ENCODE data around the gene OR5AC2. TPM values are rescaled to one million over a fixed set of nuclear protein-coding genes. Genes with fewer than 3 reads are reported as not detected.

The OR5AC2 gene
- polyA plus RNA-seq, 1 donor (not counting 4 experiments of a cell fraction or from before 2014, with no cell fraction given), result not detected

DNA sequence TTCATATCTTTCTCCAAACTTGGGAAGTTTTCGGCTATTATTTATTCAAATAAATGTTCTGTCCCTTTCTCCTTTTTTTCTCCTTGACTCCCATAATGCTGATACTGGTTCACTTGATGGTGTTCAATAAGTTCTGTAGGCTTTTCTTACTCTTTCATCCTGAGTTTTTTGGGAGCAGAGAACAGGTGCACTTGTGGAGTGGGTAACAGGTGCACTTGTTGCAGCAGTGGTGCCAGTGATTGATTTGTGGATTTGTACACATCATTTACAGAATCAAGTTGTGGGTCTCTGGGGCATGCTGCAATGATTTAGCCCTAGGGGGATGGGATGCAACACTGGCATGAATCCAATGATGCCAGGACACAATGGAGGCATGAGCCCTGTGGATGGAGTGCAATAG is 28.7 kb downstream of the OR5AC2 start:
- DNase-seq (ENCODE audit: low read depth, low spot score) (no peak), FAIRE-seq (no peak)
- H3K27me3 ChIP-seq (ENCODE audit: control insufficient read depth, extremely low read depth, insufficient read depth, low read length), result no peaks in the 10 kb centered on the region
- no peak overlapping the region for H3K27ac ChIP-seq (ENCODE audit: control insufficient read depth, insufficient read depth, low read length)
- no peak for TF ChIP-seq EZH2 (IDR thresholded peaks at IDR 0.05; ENCODE audit: low read length)
- no peaks in the 10 kb centered on the region for H3K9me1 ChIP-seq (ENCODE audit: control insufficient read depth, extremely low read depth, insufficient read depth, low read length)
- dilution Hi-C loops (cut with MboI; ENCODE audit: extremely low pct_ligation_motif_present, low sequenced_read_pairs), result no loop called here
- H3K4me3 ChIP-seq (ENCODE audit: control insufficient read depth in 2 of 3, extremely low read depth in 1 of 3, insufficient read depth in 2 of 3, low read depth in 1 of 3, low read length in 3 of 3), result no peak overlapping the region
- no peak overlapping the region for H3K9ac ChIP-seq (ENCODE audit: control insufficient read depth, extremely low read depth, insufficient read depth, low read length)
- H3K4me2 ChIP-seq (ENCODE audit: control insufficient read depth, extremely low read depth, insufficient read depth, low read depth, low read length), result no peak overlapping the region
- H2AFZ ChIP-seq (ENCODE audit: control insufficient read depth, low read length), result no peak overlapping the region
- H3K36me3 ChIP-seq (ENCODE audit: control insufficient read depth in 2 of 2, extremely low read depth in 1 of 2, insufficient read depth in 2 of 2, low read length in 2 of 2), result no peaks in the 10 kb centered on the region
- no peaks in the 10 kb centered on the region for H4K20me1 ChIP-seq (ENCODE audit: control insufficient read depth, extremely low read depth, insufficient read depth, low read length)
- H3K4me1 ChIP-seq (ENCODE audit: control insufficient read depth, extremely low read depth, insufficient read depth, low read length), result no peaks in the 10 kb centered on the region
- no peaks in the 10 kb centered on the region for H3K79me2 ChIP-seq (ENCODE audit: control insufficient read depth, insufficient read depth, low read length)
- no peaks in the 10 kb centered on the region for H3K9me3 ChIP-seq (ENCODE audit: control insufficient read depth, low read depth, low read length)

DNA sequence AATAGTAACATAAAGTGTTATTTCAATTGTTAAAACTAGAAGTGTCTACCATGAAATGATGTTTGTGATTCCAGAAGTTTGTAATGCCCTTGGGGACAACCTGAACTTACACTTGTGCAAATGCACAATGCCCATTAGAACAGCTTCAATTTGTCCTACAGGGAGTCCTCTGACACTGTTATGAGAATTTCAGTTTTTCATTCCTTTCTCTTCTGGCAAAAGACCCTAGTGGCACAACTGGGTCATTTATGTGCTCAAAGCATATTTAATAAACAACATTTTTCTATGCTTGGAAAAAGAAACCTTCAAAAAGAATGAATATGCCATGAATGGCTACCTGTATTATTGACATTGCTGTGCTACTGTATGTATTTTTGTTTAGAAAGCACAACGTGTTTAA is 43.4 kb downstream of the OR5AC2 start, which contains the start of gene OR5H1:
TSS of gene OR5H1 (plus strand) at position 301 of the 400 bp plus-strand sequence. CDS start 1,977 bp downstream, outside the sequence.
- H3K79me2 ChIP-seq (ENCODE audit: control insufficient read depth, insufficient read depth, low read length), result no peaks in the 10 kb centered on the region
- TF ChIP-seq, protein P1, sequence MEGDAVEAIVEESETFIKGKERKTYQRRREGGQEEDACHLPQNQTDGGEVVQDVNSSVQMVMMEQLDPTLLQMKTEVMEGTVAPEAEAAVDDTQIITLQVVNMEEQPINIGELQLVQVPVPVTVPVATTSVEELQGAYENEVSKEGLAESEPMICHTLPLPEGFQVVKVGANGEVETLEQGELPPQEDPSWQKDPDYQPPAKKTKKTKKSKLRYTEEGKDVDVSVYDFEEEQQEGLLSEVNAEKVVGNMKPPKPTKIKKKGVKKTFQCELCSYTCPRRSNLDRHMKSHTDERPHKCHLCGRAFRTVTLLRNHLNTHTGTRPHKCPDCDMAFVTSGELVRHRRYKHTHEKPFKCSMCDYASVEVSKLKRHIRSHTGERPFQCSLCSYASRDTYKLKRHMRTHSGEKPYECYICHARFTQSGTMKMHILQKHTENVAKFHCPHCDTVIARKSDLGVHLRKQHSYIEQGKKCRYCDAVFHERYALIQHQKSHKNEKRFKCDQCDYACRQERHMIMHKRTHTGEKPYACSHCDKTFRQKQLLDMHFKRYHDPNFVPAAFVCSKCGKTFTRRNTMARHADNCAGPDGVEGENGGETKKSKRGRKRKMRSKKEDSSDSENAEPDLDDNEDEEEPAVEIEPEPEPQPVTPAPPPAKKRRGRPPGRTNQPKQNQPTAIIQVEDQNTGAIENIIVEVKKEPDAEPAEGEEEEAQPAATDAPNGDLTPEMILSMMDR (optimal IDR thresholded peaks at IDR 0.05 in 1 of 3, IDR thresholded peaks at IDR 0.05 in 1 of 3, conservative IDR thresholded peaks at IDR 0.05 in 1 of 3; ENCODE audit: extremely low read depth in 1 of 3, insufficient read depth in 2 of 3, low read length in 3 of 3), result no peak
- TF ChIP-seq EZH2 (IDR thresholded peaks at IDR 0.05; ENCODE audit: low read length), result no peak
- no peaks in the 10 kb centered on the region for H3K36me3 ChIP-seq (ENCODE audit: control insufficient read depth in 2 of 2, extremely low read depth in 1 of 2, insufficient read depth in 2 of 2, low read length in 2 of 2)
- no peaks in the 10 kb centered on the region for H3K9me1 ChIP-seq (ENCODE audit: control insufficient read depth, extremely low read depth, insufficient read depth, low read length)
- dilution Hi-C loops (cut with MboI; ENCODE audit: extremely low pct_ligation_motif_present, low sequenced_read_pairs), result no loop called here
- H2AFZ ChIP-seq (ENCODE audit: control insufficient read depth, low read length), result no peak within 1 kb of the TSS
- no peaks in the 10 kb centered on the region for H3K9me3 ChIP-seq (ENCODE audit: control insufficient read depth, low read depth, low read length)
- H3K4me3 ChIP-seq (ENCODE audit: control insufficient read depth in 2 of 3, extremely low read depth in 1 of 3, insufficient read depth in 2 of 3, low read depth in 1 of 3, low read length in 3 of 3), result no peak within 1 kb of the TSS
- FAIRE-seq (no peak), DNase-seq (ENCODE audit: low read depth, low spot score) (no peak)
- no peak within 1 kb of the TSS for H3K4me2 ChIP-seq (ENCODE audit: control insufficient read depth, extremely low read depth, insufficient read depth, low read depth, low read length)
- H3K4me1 ChIP-seq (ENCODE audit: control insufficient read depth, extremely low read depth, insufficient read depth, low read length), result no peaks in the 10 kb centered on the region
- H4K20me1 ChIP-seq (ENCODE audit: control insufficient read depth, extremely low read depth, insufficient read depth, low read length), result no peaks in the 10 kb centered on the region
- no peaks in the 10 kb centered on the region for H3K27me3 ChIP-seq (ENCODE audit: control insufficient read depth, extremely low read depth, insufficient read depth, low read length)
- no peak within 1 kb of the TSS for H3K27ac ChIP-seq (ENCODE audit: control insufficient read depth, insufficient read depth, low read length)
- no peak within 1 kb of the TSS for H3K9ac ChIP-seq (ENCODE audit: control insufficient read depth, extremely low read depth, insufficient read depth, low read length)

DNA sequence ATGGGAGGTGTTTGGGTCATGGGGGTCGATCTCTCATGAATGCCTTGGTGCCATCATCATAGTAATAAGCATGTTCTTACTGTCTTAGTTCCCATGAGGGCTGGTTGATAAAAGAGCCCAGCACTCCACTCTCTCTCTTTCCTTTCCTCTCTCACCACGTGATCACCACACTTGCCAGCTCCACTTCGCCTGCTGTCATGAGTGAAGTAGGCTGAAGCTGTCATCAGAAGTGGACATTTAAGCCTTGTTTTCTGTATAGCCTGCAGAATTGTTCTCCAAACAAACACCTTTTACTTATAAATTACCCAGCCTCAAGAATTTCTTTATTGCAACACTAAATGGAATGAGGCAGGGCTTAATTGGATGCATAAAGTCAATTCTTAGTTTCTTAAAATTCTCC is 49.7 kb downstream of the OR5AC2 start:
- TF ChIP-seq, protein P1 (optimal IDR thresholded peaks at IDR 0.05 in 1 of 3, IDR thresholded peaks at IDR 0.05 in 1 of 3, conservative IDR thresholded peaks at IDR 0.05 in 1 of 3; ENCODE audit: extremely low read depth in 1 of 3, insufficient read depth in 2 of 3, low read length in 3 of 3), result no peak
- TF ChIP-seq EZH2 (IDR thresholded peaks at IDR 0.05; ENCODE audit: low read length), result no peak
- Histone ChIP-seq H3K79me2 (ENCODE audit: control insufficient read depth, insufficient read depth, low read length) (no peaks in the 10 kb centered on the region), H3K9me1 (ENCODE audit: control insufficient read depth, extremely low read depth, insufficient read depth, low read length) (no peaks in the 10 kb centered on the region), H3K4me3 (ENCODE audit: control insufficient read depth in 2 of 3, extremely low read depth in 1 of 3, insufficient read depth in 2 of 3, low read depth in 1 of 3, low read length in 3 of 3) (no peak overlapping the region), H3K4me2 (ENCODE audit: control insufficient read depth, extremely low read depth, insufficient read depth, low read depth, low read length) (no peak overlapping the region), H2AFZ (ENCODE audit: control insufficient read depth, low read length) (no peak overlapping the region), H3K9ac (ENCODE audit: control insufficient read depth, extremely low read depth, insufficient read depth, low read length) (no peak overlapping the region), H3K4me1 (ENCODE audit: control insufficient read depth, extremely low read depth, insufficient read depth, low read length) (no peaks in the 10 kb centered on the region), H3K27ac (ENCODE audit: control insufficient read depth, insufficient read depth, low read length) (no peak overlapping the region), H4K20me1 (ENCODE audit: control insufficient read depth, extremely low read depth, insufficient read depth, low read length) (no peaks in the 10 kb centered on the region), H3K9me3 (ENCODE audit: control insufficient read depth, low read depth, low read length) (no peaks in the 10 kb centered on the region), H3K27me3 (ENCODE audit: control insufficient read depth, extremely low read depth, insufficient read depth, low read length) (no peaks in the 10 kb centered on the region), H3K36me3 (ENCODE audit: control insufficient read depth in 2 of 2, extremely low read depth in 1 of 2, insufficient read depth in 2 of 2, low read length in 2 of 2) (no peaks in the 10 kb centered on the region)
- dilution Hi-C loops (cut with MboI; ENCODE audit: extremely low pct_ligation_motif_present, low sequenced_read_pairs), result no loop called here
- FAIRE-seq (no peak), DNase-seq (ENCODE audit: low read depth, low spot score) (no peak)

Data from keratinocyte (primary cell).